Adrenal gland (tissue), 12 donors: ENCODE measurements around the gene UBAP2. TPM values are rescaled to one million over a fixed set of nuclear protein-coding genes. Genes with fewer than 3 reads are reported as not detected.
"Not testable (repeated sequence)": the region's sequence is repeated elsewhere in the genome, so short reads cannot be mapped to it uniquely, and the experiment has no call there.

Experiments used
- DNase-seq, 7 donors: peaks; one replicate each; pipeline ENCODE4 v3.0.0-alpha.2; 2019 to 2020
- H3K27ac ChIP-seq, 5 donors: fragments of 200-600 bp; sonication (generic) in 4 of 5; 1 replicate in 3 of 5; 2 replicates in 2 of 5; pipeline versions ENCODE4 v1.5.1 to v1.8.0; 2016 to 2020; ENCODE audit warnings: mild to moderate bottlenecking in 1 of 5
- H3K27me3 ChIP-seq: fragments of 200-600 bp; 2 replicates; pipeline ENCODE4 v1.8.0; 2021
- H3K36me3 ChIP-seq, 2 donors: fragments of 200-600 bp; replicated peaks in 1 of 2; 1 replicate in 1 of 2; 2 replicates in 1 of 2; pipeline versions ENCODE4 v1.5.1 to v1.8.0; 2018 to 2022
- H3K4me1 ChIP-seq, 2 donors: fragments of 200-600 bp; replicated peaks in 1 of 2; 1 replicate in 1 of 2; 2 replicates in 1 of 2; pipeline versions ENCODE4 v1.5.1 to v1.8.0; 2018 to 2021
- H3K4me3 ChIP-seq, 4 donors: fragments of 200-600 bp; sonication (generic) in 3 of 4; one replicate each; pipeline ENCODE4 v1.5.1; 2016 to 2018
- H3K9me3 ChIP-seq, 3 donors: fragments of 200-600 bp; sonication (generic) in 1 of 3; replicated peaks in 1 of 3; 1 replicate in 2 of 3; 2 replicates in 1 of 3; pipeline versions ENCODE4 v1.5.1 to v1.8.0; 2016 to 2021
- CTCF ChIP-seq, 6 experiments: fragments of 450-650 bp in 4 of 6; fragments of 200-600 bp in 2 of 6; sonication (generic) in 1 of 6; IDR thresholded peaks; 1 replicate in 5 of 6; 2 replicates in 1 of 6; pipeline versions ENCODE4 v1.5.1 to v1.8.0; 2016 to 2021; ENCODE audit warnings: antibody characterized with exemption in 6 of 6, mild to moderate bottlenecking in 2 of 6, moderate library complexity in 1 of 6
- POLR2A ChIP-seq, 2 donors: fragments of 450-650 bp; IDR thresholded peaks; one replicate each; pipeline ENCODE4 v1.6.1; 2017; ENCODE audit warnings: antibody characterized with exemption in 2 of 2, mild to moderate bottlenecking in 2 of 2, moderate library complexity in 1 of 2
- WGBS, 4 donors: extraction: QIAGEN DNeasy Blood & Tissue Kit in 2 of 4; methylation state at CpG; one replicate each; pipeline versions ENCODE4 v1.1.5 to v1.1.7; 2013 to 2017; 5-methylcytosine and 5-hydroxymethylcytosine counted together
- intact Hi-C, 2 donors: fragments of 100-400 bp; cut with DNase I; formaldehyde crosslinking; loops; one replicate each; pipeline versions ENCODE4 v1.14.1 to v1.15.0; 2022 to 2023
- polyA plus RNA-seq, 3 donors: library from polyadenylated mRNA; stranded (reverse); fragments of 200-250 nt in 2 of 3; fragments of 350-450 nt in 1 of 3; fragmentation: Illumina TruSeq in 1 of 3; extraction: RNeasy Lipid Tissue Mini Kit (QIAGEN cat#74804) in 1 of 3; gene quantifications; one replicate each; pipeline ENCODE4 v1.2.3, GENCODE V29; 2013 to 2014
- total RNA-seq, 9 donors: library from RNA; depleted of rRNA in 4 of 9; stranded (reverse); fragments of >200 nt in 4 of 9; fragments of 120-200 nt in 1 of 9; fragmentation: NEBNext Ultra II Directional in 1 of 9; extraction: Animal tissue kit (Norgen Biotek cat#: 25700) in 1 of 9; gene quantifications; one replicate each; pipeline versions ENCODE4 v1.1.0 to v1.2.4, GENCODE V29; 2013 to 2023
- donor health status: healthy with polysubstance abuse.
- donor health status: Bipolar disorder and iron deficiency.
- donor health status: DM: yes; HTN: yes; CAD: no.
- donor health status: DM: no; HTN: no; CAD: no.
- donor health status: DM: no; HTN: no; CAD: no.
- donor health status: DM: yes; HTN: yes; CAD: no.

UBAP2 gene
- total and polyA plus RNA-seq, 12 donors, result 20.9 to 60.0 (median 37.8) TPM

- Histone ChIP-seq H3K9me3 (no peaks in the 10 kb centered on the region), H3K27ac (no peak overlapping the region), H3K36me3 (peaks cover 0 to 28% of the 10 kb centered on the region in 2 donors), H3K4me3 (no peak overlapping the region), H3K4me1 (no peaks in the 10 kb centered on the region), H3K27me3 (no peaks in the 10 kb centered on the region)
- no peak for DNase-seq
- TF ChIP-seq CTCF (IDR thresholded peaks at IDR 0.05), result no peak
- TF ChIP-seq POLR2A (IDR thresholded peaks at IDR 0.05), result no peak
- intact Hi-C loops, result no loop called here
- 87 to 97% (median 92%) methylated on average over 2 of the region's 2 CpGs for WGBS, 4 donors
Measured at GRCh38 chr9:33972698-33973097, 76.0 kb downstream of the UBAP2 start.

GRCh38 chr9:33964086-33964768 is 84.5 kb downstream of the UBAP2 start:
- TF ChIP-seq POLR2A (IDR thresholded peaks at IDR 0.05) (no peak), CTCF (IDR thresholded peaks at IDR 0.05) (no peak)
- Histone ChIP-seq H3K9me3 (no peaks in the 10 kb centered on the region), H3K36me3 (no peaks in the 10 kb centered on the region), H3K4me1 (no peaks in the 10 kb centered on the region), H3K27ac (no peak overlapping the region), H3K27me3 (no peaks in the 10 kb centered on the region), H3K4me3 (no peak overlapping the region)
- intact Hi-C loops, result no loop called here
- WGBS, 4 donors, result 91 to 94% (median 93%) methylated on average over 2 of the region's 2 CpGs
- DNase-seq, result no peak

GRCh38 chr9:33962468-33962867 is 86.2 kb downstream of the UBAP2 start:
- not testable (repeated sequence) for H3K4me3 ChIP-seq, H3K36me3 ChIP-seq, H3K9me3 ChIP-seq

GRCh38 chr9:33959725-33960124 is 89.0 kb downstream of the UBAP2 start:
- intact Hi-C loops, result no loop called here
- Histone ChIP-seq H3K9me3 (no peaks in the 10 kb centered on the region), H3K36me3 (peaks cover 0 to 11% of the 10 kb centered on the region in 2 donors), H3K27me3 (no peaks in the 10 kb centered on the region), H3K4me3 (no peak overlapping the region), H3K4me1 (no peaks in the 10 kb centered on the region), H3K27ac (no peak overlapping the region)
- DNase-seq, result no peak
- 78 to 95% (median 85%) methylated on average over 2 of the region's 2 CpGs for WGBS, 4 donors
- TF ChIP-seq POLR2A (IDR thresholded peaks at IDR 0.05), result no peak
- no peak for TF ChIP-seq CTCF (IDR thresholded peaks at IDR 0.05)

More at GRCh38 chr9:33962468-33962867, 86.2 kb downstream of the UBAP2 start:
- 93 to 98% (median 94%) methylated on average over 7 of the region's 7 CpGs for WGBS, 4 donors
- DNase-seq, H3K27ac ChIP-seq, H3K4me1 ChIP-seq, H3K27me3 ChIP-seq, intact Hi-C loops: not testable (repeated sequence)

GRCh38 chr9:33956544-33956943 is 92.1 kb downstream of the UBAP2 start:
- Histone ChIP-seq H3K27me3 (no peaks in the 10 kb centered on the region), H3K4me1 (no peaks in the 10 kb centered on the region), H3K36me3 (peaks cover 0 to 26% of the 10 kb centered on the region in 2 donors), H3K27ac (no peak overlapping the region), H3K4me3 (no peak overlapping the region), H3K9me3 (no peaks in the 10 kb centered on the region)
- DNase-seq, result no peak
- no peak for TF ChIP-seq POLR2A (IDR thresholded peaks at IDR 0.05)
- TF ChIP-seq CTCF (IDR thresholded peaks at IDR 0.05), result no peak
- intact Hi-C loops, result no loop called here
- WGBS, 4 donors, result 95 to 98% (median 97%) methylated on average over 4 of the region's 4 CpGs
